Central memory CD8-positive, alpha-beta T cell (primary cell): ENCODE data around the gene TEX264.

ENCODE experiments used
- ATAC-seq: fragments of 150-1000 bp; cut with Tn5 transposase; replicated peaks from 2 replicates; pipeline ENCODE4 v1.10.0; 2022; ENCODE audit warnings: mild to moderate bottlenecking, moderate FRiP score, moderate number of reproducible peaks; ENCODE audit not compliant: poor library complexity, severe bottlenecking; ENCODE audit errors: extremely low read depth
- DNase-seq, 2 donors: peaks; one replicate each; pipeline ENCODE4 v3.0.0; 2021; ENCODE audit warnings: low spot score in 2 of 2
- H3K27ac Mint-ChIP-seq: one replicate; pipeline ENCODE4 v1.8.0; 2022; ENCODE audit warnings: low read depth, mild to moderate bottlenecking, moderate library complexity, mixed read lengths
- H3K27me3 Mint-ChIP-seq: one replicate; pipeline ENCODE4 v1.8.0; 2022; ENCODE audit warnings: mixed read lengths
- H3K36me3 Mint-ChIP-seq: one replicate; pipeline ENCODE4 v1.8.0; 2022; ENCODE audit warnings: mild to moderate bottlenecking, moderate library complexity, mixed read lengths; ENCODE audit not compliant: insufficient read depth
- H3K4me1 Mint-ChIP-seq: one replicate; pipeline ENCODE4 v1.8.0; 2022; ENCODE audit warnings: mixed read lengths
- H3K4me3 Mint-ChIP-seq: one replicate; pipeline ENCODE4 v1.8.0; 2022; ENCODE audit warnings: mild to moderate bottlenecking, moderate library complexity, mixed read lengths
- H3K9me3 Mint-ChIP-seq: one replicate; pipeline ENCODE4 v1.8.0; 2022; ENCODE audit warnings: mixed read lengths

The TEX264 gene

GRCh38 chr3:51715231-51715976 is 44.4 kb downstream of the TEX264 start:
- Mint-ChIP-seq H3K27me3 (no peaks in the 10 kb centered on the region), H3K36me3 (peaks cover 2% of the 10 kb centered on the region), H3K9me3 (no peaks in the 10 kb centered on the region), H3K27ac (no peak overlapping the region), H3K4me1 (peaks cover 13% of the 10 kb centered on the region), H3K4me3 (no peak overlapping the region)
- no peak for ATAC-seq
- no peak for DNase-seq

- H3K27ac Mint-ChIP-seq: no peak overlapping the region
- no peaks in the 10 kb centered on the region for H3K9me3 Mint-ChIP-seq
- no peak for DNase-seq
- H3K27me3 Mint-ChIP-seq: no peaks in the 10 kb centered on the region
- H3K36me3 Mint-ChIP-seq: peaks cover 2% of the 10 kb centered on the region
- peaks cover 17% of the 10 kb centered on the region for H3K4me1 Mint-ChIP-seq
- no peak for ATAC-seq
- no peak overlapping the region for H3K4me3 Mint-ChIP-seq
Measured at GRCh38 chr3:51715977-51716294, 44.9 kb downstream of the TEX264 start.

GRCh38 chr3:51716805-51717204 is 45.8 kb downstream of the TEX264 start:
- Mint-ChIP-seq H3K36me3 (peaks cover 2% of the 10 kb centered on the region), H3K27ac (no peak overlapping the region), H3K4me3 (no peak overlapping the region), H3K27me3 (no peaks in the 10 kb centered on the region), H3K4me1 (peaks cover 24% of the 10 kb centered on the region), H3K9me3 (no peaks in the 10 kb centered on the region)
- ATAC-seq (no peak), DNase-seq (no peak)

- Mint-ChIP-seq H3K9me3 (no peaks in the 10 kb centered on the region), H3K27ac (no peak overlapping the region), H3K4me1 (peaks cover 24% of the 10 kb centered on the region), H3K27me3 (no peaks in the 10 kb centered on the region), H3K36me3 (peaks cover 2% of the 10 kb centered on the region), H3K4me3 (no peak overlapping the region)
- DNase-seq (no peak), ATAC-seq (no peak)
Measured at GRCh38 chr3:51717446-51717845, 46.4 kb downstream of the TEX264 start.

- DNase-seq: no peak
- no peak for ATAC-seq
- Mint-ChIP-seq H3K27ac (no peak overlapping the region), H3K4me3 (no peak overlapping the region), H3K27me3 (no peaks in the 10 kb centered on the region), H3K36me3 (peaks cover 2% of the 10 kb centered on the region), H3K9me3 (no peaks in the 10 kb centered on the region), H3K4me1 (peaks cover 24% of the 10 kb centered on the region)
Measured at GRCh38 chr3:51717947-51718346, 46.9 kb downstream of the TEX264 start.

- ATAC-seq (peak; percentile 32), DNase-seq (no peak)
- H3K36me3 Mint-ChIP-seq: peaks cover 2% of the 10 kb centered on the region
- H3K4me1 Mint-ChIP-seq: peaks cover 24% of the 10 kb centered on the region
- no peak overlapping the region for H3K4me3 Mint-ChIP-seq
- no peaks in the 10 kb centered on the region for H3K27me3 Mint-ChIP-seq
- no peaks in the 10 kb centered on the region for H3K9me3 Mint-ChIP-seq
- peak overlapping the region; percentile 16 for H3K27ac Mint-ChIP-seq
Measured at GRCh38 chr3:51718547-51719409, 47.7 kb downstream of the TEX264 start.

GRCh38 chr3:51719410-51720025 is 48.5 kb downstream of the TEX264 start:
- H3K27ac Mint-ChIP-seq: peak overlapping the region; percentile 16
- peaks cover 2% of the 10 kb centered on the region for H3K36me3 Mint-ChIP-seq
- DNase-seq: no peak
- H3K4me1 Mint-ChIP-seq: peaks cover 24% of the 10 kb centered on the region
- H3K27me3 Mint-ChIP-seq: no peaks in the 10 kb centered on the region
- H3K9me3 Mint-ChIP-seq: no peaks in the 10 kb centered on the region
- no peak for ATAC-seq
- no peak overlapping the region for H3K4me3 Mint-ChIP-seq

- Mint-ChIP-seq H3K9me3 (no peaks in the 10 kb centered on the region), H3K36me3 (no peaks in the 10 kb centered on the region), H3K27me3 (no peaks in the 10 kb centered on the region), H3K4me3 (no peak overlapping the region), H3K4me1 (peaks cover 24% of the 10 kb centered on the region), H3K27ac (peak overlapping the region; percentile 6)
- ATAC-seq: no peak
- DNase-seq: no peak
Measured at GRCh38 chr3:51720292-51721061, 49.4 kb downstream of the TEX264 start.

GRCh38 chr3:51721062-51721745 is 50.2 kb downstream of the TEX264 start:
- H3K36me3 Mint-ChIP-seq: no peaks in the 10 kb centered on the region
- no peaks in the 10 kb centered on the region for H3K27me3 Mint-ChIP-seq
- ATAC-seq (no peak), DNase-seq (no peak)
- peak overlapping the region; percentile 6 for H3K27ac Mint-ChIP-seq
- peaks cover 24% of the 10 kb centered on the region for H3K4me1 Mint-ChIP-seq
- no peaks in the 10 kb centered on the region for H3K9me3 Mint-ChIP-seq
- H3K4me3 Mint-ChIP-seq: no peak overlapping the region

GRCh38 chr3:51722362-51722761 is 51.3 kb downstream of the TEX264 start:
- no peak for DNase-seq
- Mint-ChIP-seq H3K36me3 (no peaks in the 10 kb centered on the region), H3K27ac (peak overlapping the region; percentile 78), H3K9me3 (no peaks in the 10 kb centered on the region), H3K4me1 (peaks cover 24% of the 10 kb centered on the region), H3K4me3 (no peak overlapping the region), H3K27me3 (no peaks in the 10 kb centered on the region)
- no peak for ATAC-seq

- DNase-seq (no peak), ATAC-seq (no peak)
- H3K9me3 Mint-ChIP-seq: no peaks in the 10 kb centered on the region
- no peak overlapping the region for H3K27ac Mint-ChIP-seq
- no peak overlapping the region for H3K4me3 Mint-ChIP-seq
- no peaks in the 10 kb centered on the region for H3K36me3 Mint-ChIP-seq
- H3K4me1 Mint-ChIP-seq: no peaks in the 10 kb centered on the region
- H3K27me3 Mint-ChIP-seq: no peaks in the 10 kb centered on the region
Measured at GRCh38 chr3:51727500-51727899, 56.4 kb downstream of the TEX264 start.
